GM23338 (cell line): Measurements from ENCODE around the gene KCND2.
A peak's percentile ranks its signal among the peaks of the same experiment; 100 is the strongest.

Experiments
- CREB1 ChIP-seq: fragments of 250-450 bp; sonication (Bioruptor Pico); IDR thresholded peaks from 2 replicates; pipeline ENCODE4 v1.5.0; 2020; ENCODE audit warnings: low read depth, mild to moderate bottlenecking, moderate library complexity
- CTCF ChIP-seq, 2 experiments: fragments of 200-600 bp in 1 of 2; sonication (generic) in 1 of 2; conservative IDR thresholded peaks; 2 replicates each; pipeline versions ENCODE4 v1.5.1 to v1.6.1; 2016 to 2017; ENCODE audit warnings: antibody characterized with exemption in 2 of 2, low read depth in 2 of 2, mild to moderate bottlenecking in 2 of 2, moderate library complexity in 1 of 2
- EZH2 ChIP-seq: fragments of 200-600 bp; sonication (generic); IDR thresholded peaks from one replicate; pipeline ENCODE4 v1.8.0; 2017; ENCODE audit warnings: antibody characterized with exemption, mild to moderate bottlenecking, low read depth; ENCODE audit not compliant: unreplicated experiment
- EZH2phosphoT487 ChIP-seq: fragments of 200-600 bp; sonication (generic); IDR thresholded peaks from one replicate; pipeline ENCODE4 v1.8.1; 2018; ENCODE audit warnings: antibody characterized with exemption; ENCODE audit not compliant: unreplicated experiment
- POLR2AphosphoS5 ChIP-seq: IDR thresholded peaks from 2 replicates; pipeline ENCODE4 v1.6.1; 2016; ENCODE audit warnings: antibody characterized with exemption, low read depth
- REST ChIP-seq: IDR thresholded peaks from one replicate; pipeline ENCODE4 v1.6.1; 2018; ENCODE audit warnings: antibody characterized with exemption; ENCODE audit not compliant: unreplicated experiment
- TF ChIP-seq, protein P1 (sequence below): fragments of 250-450 bp; sonication (Bioruptor Pico); IDR thresholded peaks from 2 replicates; pipeline ENCODE4 v1.5.0; 2020; ENCODE audit warnings: mild to moderate bottlenecking, moderate library complexity

- TF ChIP-seq CTCF (conservative IDR thresholded peaks at IDR 0.05; ENCODE audit: low read depth in 2 of 2) (no peak), POLR2AphosphoS5 (no peak), EZH2 (no peak), REST (no peak), CREB1 (CRISPR knock-in tag) (no peak), EZH2phosphoT487 (no peak)
- TF ChIP-seq, protein P1, sequence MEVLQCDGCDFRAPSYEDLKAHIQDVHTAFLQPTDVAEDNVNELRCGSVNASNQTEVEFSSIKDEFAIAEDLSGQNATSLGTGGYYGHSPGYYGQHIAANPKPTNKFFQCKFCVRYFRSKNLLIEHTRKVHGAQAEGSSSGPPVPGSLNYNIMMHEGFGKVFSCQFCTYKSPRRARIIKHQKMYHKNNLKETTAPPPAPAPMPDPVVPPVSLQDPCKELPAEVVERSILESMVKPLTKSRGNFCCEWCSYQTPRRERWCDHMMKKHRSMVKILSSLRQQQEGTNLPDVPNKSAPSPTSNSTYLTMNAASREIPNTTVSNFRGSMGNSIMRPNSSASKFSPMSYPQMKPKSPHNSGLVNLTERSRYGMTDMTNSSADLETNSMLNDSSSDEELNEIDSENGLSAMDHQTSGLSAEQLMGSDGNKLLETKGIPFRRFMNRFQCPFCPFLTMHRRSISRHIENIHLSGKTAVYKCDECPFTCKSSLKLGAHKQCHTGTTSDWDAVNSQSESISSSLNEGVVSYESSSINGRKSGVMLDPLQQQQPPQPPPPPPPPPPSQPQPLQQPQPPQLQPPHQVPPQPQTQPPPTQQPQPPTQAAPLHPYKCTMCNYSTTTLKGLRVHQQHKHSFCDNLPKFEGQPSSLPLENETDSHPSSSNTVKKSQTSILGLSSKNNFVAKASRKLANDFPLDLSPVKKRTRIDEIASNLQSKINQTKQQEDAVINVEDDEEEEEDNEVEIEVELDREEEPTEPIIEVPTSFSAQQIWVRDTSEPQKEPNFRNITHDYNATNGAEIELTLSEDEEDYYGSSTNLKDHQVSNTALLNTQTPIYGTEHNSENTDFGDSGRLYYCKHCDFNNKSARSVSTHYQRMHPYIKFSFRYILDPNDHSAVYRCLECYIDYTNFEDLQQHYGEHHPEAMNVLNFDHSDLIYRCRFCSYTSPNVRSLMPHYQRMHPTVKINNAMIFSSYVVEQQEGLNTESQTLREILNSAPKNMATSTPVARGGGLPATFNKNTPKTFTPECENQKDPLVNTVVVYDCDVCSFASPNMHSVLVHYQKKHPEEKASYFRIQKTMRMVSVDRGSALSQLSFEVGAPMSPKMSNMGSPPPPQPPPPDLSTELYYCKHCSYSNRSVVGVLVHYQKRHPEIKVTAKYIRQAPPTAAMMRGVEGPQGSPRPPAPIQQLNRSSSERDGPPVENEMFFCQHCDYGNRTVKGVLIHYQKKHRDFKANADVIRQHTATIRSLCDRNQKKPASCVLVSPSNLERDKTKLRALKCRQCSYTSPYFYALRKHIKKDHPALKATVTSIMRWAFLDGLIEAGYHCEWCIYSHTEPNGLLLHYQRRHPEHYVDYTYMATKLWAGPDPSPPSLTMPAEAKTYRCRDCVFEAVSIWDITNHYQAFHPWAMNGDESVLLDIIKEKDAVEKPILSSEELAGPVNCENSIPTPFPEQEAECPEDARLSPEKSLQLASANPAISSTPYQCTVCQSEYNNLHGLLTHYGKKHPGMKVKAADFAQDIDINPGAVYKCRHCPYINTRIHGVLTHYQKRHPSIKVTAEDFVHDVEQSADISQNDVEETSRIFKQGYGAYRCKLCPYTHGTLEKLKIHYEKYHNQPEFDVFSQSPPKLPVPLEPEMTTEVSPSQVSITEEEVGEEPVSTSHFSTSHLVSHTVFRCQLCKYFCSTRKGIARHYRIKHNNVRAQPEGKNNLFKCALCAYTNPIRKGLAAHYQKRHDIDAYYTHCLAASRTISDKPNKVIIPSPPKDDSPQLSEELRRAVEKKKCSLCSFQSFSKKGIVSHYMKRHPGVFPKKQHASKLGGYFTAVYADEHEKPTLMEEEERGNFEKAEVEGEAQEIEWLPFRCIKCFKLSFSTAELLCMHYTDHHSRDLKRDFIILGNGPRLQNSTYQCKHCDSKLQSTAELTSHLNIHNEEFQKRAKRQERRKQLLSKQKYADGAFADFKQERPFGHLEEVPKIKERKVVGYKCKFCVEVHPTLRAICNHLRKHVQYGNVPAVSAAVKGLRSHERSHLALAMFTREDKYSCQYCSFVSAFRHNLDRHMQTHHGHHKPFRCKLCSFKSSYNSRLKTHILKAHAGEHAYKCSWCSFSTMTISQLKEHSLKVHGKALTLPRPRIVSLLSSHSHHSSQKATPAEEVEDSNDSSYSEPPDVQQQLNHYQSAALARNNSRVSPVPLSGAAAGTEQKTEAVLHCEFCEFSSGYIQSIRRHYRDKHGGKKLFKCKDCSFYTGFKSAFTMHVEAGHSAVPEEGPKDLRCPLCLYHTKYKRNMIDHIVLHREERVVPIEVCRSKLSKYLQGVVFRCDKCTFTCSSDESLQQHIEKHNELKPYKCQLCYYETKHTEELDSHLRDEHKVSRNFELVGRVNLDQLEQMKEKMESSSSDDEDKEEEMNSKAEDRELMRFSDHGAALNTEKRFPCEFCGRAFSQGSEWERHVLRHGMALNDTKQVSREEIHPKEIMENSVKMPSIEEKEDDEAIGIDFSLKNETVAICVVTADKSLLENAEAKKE (CRISPR knock-in tag), result peak; percentile 54; the same call in 1 of the 2 replicates
Measured at GRCh38 chr7:120256344-120257070, 16.5 kb upstream of the KCND2 start.
